ENCODE data around the gene FAU. TPM values are rescaled to one million over a fixed set of nuclear protein-coding genes. Genes with fewer than 3 reads are reported as not detected.

FAU gene
- total RNA-seq, 1 experiment from 2014 or later, result 1,073 TPM

GRCh38 chr11:65089621-65090020, 32.3 kb downstream of the FAU start:
- H3K9ac ChIP-seq (ENCODE audit: low read length), result no peak overlapping the region
- no peak for ATAC-seq
- ChIA-PET CTCF (interaction anchor here (1.3 kb wide), 1 partner anchor 21 kb away, joined by 4 read pairs; no protein-coding TSS in a partner anchor), POLR2A (no interaction called here), RAD21 (ENCODE audit: low non-redundant PET in 1 of 2, low total read pairs in 2 of 2, uncharacterized antibody in 2 of 2, unreplicated experiment in 2 of 2) (no interaction called here)
- H3K4me2 ChIP-seq (ENCODE audit: low read length), result no peak overlapping the region
- intact Hi-C loops (cut with micrococcal nuclease), result no loop called here
- H3K27ac ChIP-seq (ENCODE audit: low read depth, low read length), result no peak overlapping the region
- H3K4me3 ChIP-seq (replicated peaks in 1 of 2; ENCODE audit: low read depth in 1 of 2, low read length in 2 of 2), result no peak overlapping the region
- peaks cover 0 to 18% of the 10 kb centered on the region in 2 experiments; a peak in 1 of 4 replicates for H3K36me3 ChIP-seq (ENCODE audit: control insufficient read depth in 1 of 2, insufficient read depth in 2 of 2, low read length in 2 of 2)
- no peaks in the 10 kb centered on the region for H3K27me3 ChIP-seq (ENCODE audit: insufficient read depth, low read length)
- peaks cover 2% of the 10 kb centered on the region; the same call in 1 of the 2 replicates for H3K79me2 ChIP-seq (ENCODE audit: insufficient read depth, low read length)
- no peaks in the 10 kb centered on the region for H3K9me3 ChIP-seq (ENCODE audit: control insufficient read depth in 1 of 2, insufficient read depth in 1 of 2, low read depth in 1 of 2, low read length in 2 of 2)
- TF ChIP-seq EZH2 (IDR thresholded peaks at IDR 0.05), result no peak
- no peak for TF ChIP-seq ZBTB33 (IDR thresholded peaks at IDR 0.05; ENCODE audit: extremely low read depth, insufficient replicate concordance, low read length)
- no peak for TF ChIP-seq MAX (IDR thresholded peaks at IDR 0.05)
- no peak for TF ChIP-seq YY1 (IDR thresholded peaks at IDR 0.05; ENCODE audit: extremely low read depth, insufficient replicate concordance, low read depth, low read length)
- no peak for TF ChIP-seq FOSL1 (IDR thresholded peaks at IDR 0.05; ENCODE audit: low read depth)
- no peak for TF ChIP-seq CEBPB (IDR thresholded peaks at IDR 0.05; ENCODE audit: low read depth)
- TF ChIP-seq SIN3A (IDR thresholded peaks at IDR 0.05; ENCODE audit: low read depth), result no peak
- no peak for TF ChIP-seq ATF3 (IDR thresholded peaks at IDR 0.05)
- no peak for TF ChIP-seq REST (IDR thresholded peaks at IDR 0.05; ENCODE audit: low read depth)
- no peak for TF ChIP-seq TCF7L2 (IDR thresholded peaks at IDR 0.05; ENCODE audit: borderline replicate concordance, extremely low read depth, insufficient read depth, insufficient read length)
- no peak for TF ChIP-seq ZFX (IDR thresholded peaks at IDR 0.05)
- no TSS peak for BruUV-seq (replicated peaks)
- DNase-seq (ENCODE audit: low read depth, low spot score), result no peak
- H3K4me1 ChIP-seq (ENCODE audit: control insufficient read depth in 1 of 2, insufficient read depth in 2 of 2, low read length in 2 of 2), result peaks cover 2 to 7% of the 10 kb centered on the region in 2 experiments; a peak in 2 of 4 replicates
- H4K20me1 ChIP-seq (ENCODE audit: insufficient read depth), result no peaks in the 10 kb centered on the region
- no peaks in the 10 kb centered on the region for H3K9me2 ChIP-seq (ENCODE audit: insufficient read depth)
- no peak overlapping the region for H2AFZ ChIP-seq (ENCODE audit: low read depth, low read length, poor library complexity, severe bottlenecking)

All from HCT116 (cell line).